ENCODE results near the gene OBSCN. TPM values are rescaled to one million over a fixed set of nuclear protein-coding genes. Genes with fewer than 3 reads are reported as not detected.

OBSCN gene
- total RNA-seq, 1 donor from 2014 or later, result 18.3 TPM

- ATAC-seq (no peak), DNase-seq (ENCODE audit: low spot score) (no peak)
- intact Hi-C loops (cut with DNase I), result no loop called here
Observed at GRCh38 chr1:228293816-228294500, 86.1 kb downstream of the OBSCN start.

GRCh38 chr1:228294717-228295116, 86.9 kb downstream of the OBSCN start:
- DNase-seq (ENCODE audit: low spot score), result no peak
- ATAC-seq, result no peak
- intact Hi-C loops (cut with DNase I), result no loop called here

DNA sequence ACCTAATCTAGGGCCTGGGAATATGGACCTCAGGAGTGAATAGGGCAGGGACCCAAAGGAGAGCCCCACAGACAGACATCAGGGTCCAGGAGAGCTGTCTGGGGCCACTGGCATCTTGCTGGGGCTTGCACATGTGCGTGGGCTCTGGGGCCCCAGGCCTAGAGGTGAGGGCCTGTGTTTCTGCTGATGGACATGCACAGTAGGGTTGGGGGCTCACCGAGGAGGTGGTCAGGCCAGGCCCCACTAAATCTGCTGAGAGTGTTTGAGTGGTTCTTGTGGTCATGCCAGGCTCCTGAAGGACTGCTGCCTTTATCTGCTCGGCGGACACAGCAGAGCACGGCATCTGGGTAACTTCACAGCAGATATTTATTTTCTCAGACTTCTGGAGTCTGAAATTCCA, 87.4 kb downstream of the OBSCN start:
- DNase-seq (ENCODE audit: low spot score) (no peak), ATAC-seq (no peak)
- intact Hi-C loops (cut with DNase I), result no loop called here

GRCh38 chr1:228295981-228296380, 88.1 kb downstream of the OBSCN start:
- ATAC-seq (no peak), DNase-seq (ENCODE audit: low spot score) (no peak)
- intact Hi-C loops (cut with DNase I), result no loop called here

DNA sequence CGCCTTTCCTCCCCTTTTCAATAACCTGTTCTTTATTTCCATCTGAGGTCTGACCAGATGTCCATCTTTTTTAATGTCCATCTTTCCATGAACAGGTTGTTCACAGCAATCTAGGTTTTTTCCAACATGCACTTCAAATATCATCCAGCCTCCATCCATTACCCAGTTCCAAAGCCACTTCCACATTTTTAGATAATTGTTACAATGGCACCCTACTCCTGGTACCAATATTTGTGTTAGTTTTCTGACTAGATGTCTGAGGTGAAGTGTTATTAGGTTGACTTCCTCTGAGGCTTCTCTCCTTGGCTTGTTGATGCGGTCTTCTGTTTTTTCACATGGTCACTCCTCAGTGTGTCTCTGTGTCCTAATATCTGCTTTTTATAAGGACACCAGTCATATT, 89.4 kb downstream of the OBSCN start:
- intact Hi-C loops (cut with DNase I), result no loop called here
- no peak for DNase-seq (ENCODE audit: low spot score)
- ATAC-seq, result no peak

DNA sequence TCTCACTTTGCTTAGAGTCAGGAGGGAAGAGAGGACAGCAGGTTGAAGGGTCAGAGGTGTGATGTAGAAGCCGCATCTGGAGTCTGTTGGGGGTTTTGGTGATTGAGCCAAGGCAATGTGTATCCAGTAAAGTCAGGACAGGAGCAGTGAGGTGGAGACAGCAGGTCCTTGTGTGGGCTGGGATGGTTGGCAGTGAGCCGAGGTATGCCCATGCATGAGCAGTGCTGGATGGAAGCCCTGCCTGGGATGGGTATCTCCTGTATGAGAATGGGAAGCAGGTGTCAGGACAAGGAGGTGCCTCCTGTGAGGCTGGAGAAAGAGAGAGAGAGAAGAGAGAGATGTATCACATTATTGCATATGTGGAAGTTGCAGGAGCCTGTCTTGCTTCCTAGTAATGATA, 90.0 kb downstream of the OBSCN start:
- intact Hi-C loops (cut with DNase I), result no loop called here
- peak; percentile 21 for DNase-seq (ENCODE audit: low spot score)
- ATAC-seq, result no peak

GRCh38 chr1:228298471-228298870, 90.6 kb downstream of the OBSCN start:
- DNase-seq (ENCODE audit: low spot score), result peak; percentile 31
- intact Hi-C loops (cut with DNase I), result no loop called here

DNA sequence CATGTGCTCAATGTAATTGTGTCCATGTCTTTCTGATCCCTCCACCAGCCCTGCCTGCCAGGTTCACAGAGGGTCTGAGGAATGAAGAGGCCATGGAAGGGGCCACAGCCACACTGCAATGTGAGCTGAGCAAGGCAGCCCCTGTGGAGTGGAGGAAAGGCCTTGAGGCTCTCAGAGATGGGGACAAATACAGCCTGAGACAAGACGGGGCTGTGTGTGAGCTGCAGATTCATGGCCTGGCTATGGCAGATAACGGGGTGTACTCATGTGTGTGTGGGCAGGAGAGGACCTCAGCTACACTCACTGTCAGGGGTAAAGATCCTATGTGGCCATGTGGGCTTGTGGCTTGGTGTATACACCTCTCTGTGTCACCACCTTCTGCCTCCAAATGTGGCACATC, 91.4 kb downstream of the OBSCN start:
- intact Hi-C loops (cut with DNase I), result no loop called here
- ATAC-seq (no peak), DNase-seq (ENCODE audit: low spot score) (peak; percentile 19)

More at GRCh38 chr1:228298471-228298870, 90.6 kb downstream of the OBSCN start:
- ATAC-seq, result no peak

DNA sequence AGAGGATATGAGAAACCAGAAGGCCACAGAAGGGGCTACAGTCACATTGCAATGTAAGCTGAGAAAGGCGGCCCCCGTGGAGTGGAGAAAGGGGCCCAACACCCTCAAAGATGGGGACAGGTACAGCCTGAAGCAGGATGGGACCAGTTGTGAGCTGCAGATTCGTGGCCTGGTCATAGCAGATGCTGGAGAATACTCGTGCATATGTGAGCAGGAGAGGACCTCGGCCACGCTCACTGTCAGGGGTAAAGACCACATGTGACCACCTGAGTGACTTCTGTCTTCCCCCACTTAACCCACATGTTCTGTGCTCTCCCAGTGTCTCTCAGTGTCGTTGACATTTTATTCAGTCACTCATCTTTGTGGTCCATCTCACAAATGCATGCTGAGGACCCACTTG, 92.1 kb downstream of the OBSCN start:
- DNase-seq (ENCODE audit: low spot score), result no peak
- intact Hi-C loops (cut with DNase I), result no loop called here
- ATAC-seq, result no peak

DNA sequence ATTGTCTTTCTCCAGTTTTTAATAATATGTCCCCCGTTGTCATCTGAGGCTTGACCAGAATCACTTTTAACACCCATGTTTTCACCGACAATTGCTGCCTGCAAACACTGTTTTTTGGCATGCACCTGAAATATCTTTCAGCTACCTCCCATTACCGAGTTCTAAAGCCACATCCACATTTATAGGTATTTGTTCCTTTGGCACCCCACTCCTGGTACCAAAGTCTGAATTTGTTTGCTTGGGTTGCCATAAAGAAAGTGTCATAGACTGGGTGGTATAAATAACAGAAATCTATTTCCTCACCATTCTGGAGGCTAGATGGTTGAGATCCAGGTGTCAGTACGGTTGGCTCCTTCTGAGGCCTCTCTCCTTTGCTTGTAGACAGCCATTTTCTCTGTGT, 94.2 kb downstream of the OBSCN start:
- intact Hi-C loops (cut with DNase I), result no loop called here
- DNase-seq (ENCODE audit: low spot score) (no peak), ATAC-seq (no peak)

DNA sequence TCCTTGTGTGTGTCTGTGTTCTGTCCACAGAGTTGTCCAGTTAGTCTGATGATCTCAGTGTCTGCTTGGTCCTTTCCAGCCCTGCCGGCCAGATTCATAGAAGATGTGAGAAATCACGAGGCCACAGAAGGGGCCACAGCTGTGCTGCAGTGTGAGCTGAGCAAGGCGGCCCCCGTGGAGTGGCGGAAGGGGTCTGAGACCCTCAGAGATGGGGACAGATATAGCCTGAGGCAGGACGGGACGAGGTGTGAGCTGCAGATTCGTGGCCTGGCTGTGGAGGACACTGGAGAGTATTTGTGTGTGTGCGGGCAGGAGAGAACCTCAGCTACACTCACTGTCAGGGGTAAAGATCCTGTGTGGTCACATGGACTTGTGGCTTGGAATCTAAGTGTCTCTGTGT, 95.8 kb downstream of the OBSCN start:
- ATAC-seq, result no peak
- intact Hi-C loops (cut with DNase I), result no loop called here
- DNase-seq (ENCODE audit: low spot score), result no peak

DNA sequence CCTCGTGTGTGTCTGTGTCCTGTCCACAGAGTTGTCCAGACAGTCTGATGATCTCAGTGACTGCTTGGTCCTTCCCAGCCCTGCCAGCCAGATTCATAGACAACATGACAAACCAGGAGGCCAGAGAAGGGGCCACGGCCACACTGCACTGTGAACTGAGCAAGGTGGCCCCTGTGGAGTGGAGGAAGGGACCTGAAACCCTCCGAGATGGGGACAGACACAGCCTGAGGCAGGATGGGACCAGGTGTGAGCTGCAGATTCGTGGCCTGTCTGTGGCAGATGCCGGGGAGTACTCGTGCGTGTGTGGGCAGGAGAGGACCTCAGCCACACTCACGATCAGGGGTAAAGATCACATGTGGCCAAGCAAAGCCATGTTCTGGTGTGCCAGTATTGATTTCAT, 96.4 kb downstream of the OBSCN start:
- ATAC-seq, result no peak
- DNase-seq (ENCODE audit: low spot score), result no peak
- intact Hi-C loops (cut with DNase I), result no loop called here

- DNase-seq (ENCODE audit: low spot score) (no peak), ATAC-seq (no peak)
- intact Hi-C loops (cut with DNase I), result no loop called here
Observed at GRCh38 chr1:228304766-228305395, 97.0 kb downstream of the OBSCN start.

DNA sequence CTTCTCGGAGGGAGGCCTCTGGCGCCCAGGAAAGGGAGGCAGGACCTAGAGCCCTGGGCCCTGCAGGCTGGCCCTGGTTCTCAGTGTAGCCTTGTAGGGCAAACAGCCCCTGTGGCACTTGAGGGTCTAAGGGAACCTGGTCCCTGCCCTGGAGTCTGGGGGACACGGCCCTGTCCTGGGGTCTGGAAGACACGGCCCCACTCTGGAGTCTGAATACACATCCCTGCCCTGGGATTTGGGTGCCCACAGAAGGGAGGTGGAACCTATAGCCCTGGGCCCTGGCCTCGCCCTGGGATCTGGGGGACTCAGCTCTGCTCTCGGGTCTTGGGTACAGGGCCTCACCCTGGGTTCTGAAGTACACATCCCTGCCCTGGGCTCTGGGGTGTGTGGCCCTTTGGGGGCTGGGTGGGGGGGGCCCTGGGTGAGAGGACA, 97.9 kb downstream of the OBSCN start:
- DNase-seq (ENCODE audit: low spot score), result no peak
- intact Hi-C loops (cut with DNase I), result no loop called here
- ATAC-seq, result no peak

DNA sequence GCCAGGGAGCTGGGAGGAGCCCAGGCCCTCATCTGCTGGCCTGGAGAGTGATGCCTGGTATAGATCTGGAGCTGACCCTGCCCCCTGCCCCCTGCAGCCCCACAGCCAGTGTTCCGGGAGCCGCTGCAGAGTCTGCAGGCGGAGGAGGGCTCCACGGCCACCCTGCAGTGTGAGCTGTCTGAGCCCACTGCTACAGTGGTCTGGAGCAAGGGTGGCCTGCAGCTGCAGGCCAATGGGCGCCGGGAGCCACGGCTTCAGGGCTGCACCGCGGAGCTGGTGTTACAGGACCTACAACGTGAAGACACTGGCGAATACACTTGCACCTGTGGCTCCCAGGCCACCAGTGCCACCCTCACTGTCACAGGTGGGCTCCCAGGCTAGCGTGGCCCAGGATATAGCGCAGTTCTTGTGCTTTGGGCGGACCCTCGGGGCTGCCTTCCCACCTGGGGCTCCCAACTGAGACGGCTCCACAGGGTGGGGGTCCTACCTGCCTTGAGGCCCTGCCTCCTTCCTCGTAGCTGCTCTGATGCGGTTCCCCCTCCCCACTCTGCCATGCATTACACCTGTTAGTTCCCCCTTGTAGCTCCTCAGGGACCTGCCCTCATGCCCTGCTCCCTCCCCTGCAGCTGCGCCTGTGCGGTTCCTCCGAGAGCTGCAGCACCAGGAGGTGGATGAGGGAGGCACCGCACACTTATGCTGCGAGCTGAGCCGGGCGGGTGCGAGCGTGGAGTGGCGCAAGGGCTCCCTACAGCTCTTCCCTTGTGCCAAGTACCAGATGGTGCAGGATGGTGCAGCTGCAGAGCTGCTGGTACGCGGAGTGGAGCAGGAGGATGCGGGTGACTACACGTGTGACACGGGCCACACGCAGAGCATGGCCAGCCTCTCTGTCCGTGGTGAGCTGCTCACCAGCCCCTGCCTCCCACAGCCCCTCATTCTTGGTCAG, 98.7 kb downstream of the OBSCN start:
- DNase-seq (ENCODE audit: low spot score), result no peak
- peak; percentile 27 for ATAC-seq
- intact Hi-C loops (cut with DNase I), result no loop called here

- intact Hi-C loops (cut with DNase I), result no loop called here
- no peak for DNase-seq (ENCODE audit: low spot score)
- ATAC-seq, result no peak
Observed at GRCh38 chr1:228307218-228308023, 99.6 kb downstream of the OBSCN start.

GRCh38 chr1:228308085-228308601, 100.3 kb downstream of the OBSCN start:
- no peak for ATAC-seq
- no peak for DNase-seq (ENCODE audit: low spot score)
- intact Hi-C loops (cut with DNase I), result no loop called here

DNA sequence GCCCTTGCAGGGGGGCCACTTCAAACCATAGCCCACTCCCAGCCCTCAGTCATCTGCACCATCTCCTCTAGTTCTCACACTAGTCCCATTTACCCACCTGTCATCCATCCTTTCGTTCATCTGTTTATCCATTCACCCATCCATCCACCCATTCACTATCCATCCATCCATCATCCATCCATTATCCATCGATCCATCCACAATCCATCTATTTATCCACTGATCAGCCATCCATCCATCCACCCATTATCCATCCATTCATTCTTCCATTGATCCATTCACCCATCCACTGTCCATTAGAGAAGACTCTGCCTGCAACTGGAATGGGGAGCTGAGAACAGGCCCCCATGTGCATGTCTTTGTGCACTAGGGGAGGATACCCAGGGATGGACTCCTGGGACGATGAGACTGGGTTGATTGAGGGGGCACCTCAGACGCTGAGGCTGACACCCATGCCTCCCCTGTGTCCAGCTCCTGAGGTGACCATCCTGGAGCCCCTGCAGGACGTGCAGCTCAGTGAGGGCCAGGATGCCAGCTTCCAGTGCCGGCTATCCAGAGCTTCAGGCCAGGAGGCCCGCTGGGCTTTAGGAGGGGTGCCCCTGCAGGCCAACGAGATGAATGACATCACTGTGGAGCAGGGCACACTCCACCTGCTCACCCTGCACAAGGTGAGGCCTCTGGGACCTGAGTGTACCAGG, 100.9 kb downstream of the OBSCN start:
- ATAC-seq (no peak), DNase-seq (ENCODE audit: low spot score) (no peak)
- intact Hi-C loops (cut with DNase I), result no loop called here
